K562 (cell line): ENCODE measurements around the gene TENT4A. TPM values are rescaled to one million over a fixed set of nuclear protein-coding genes. Genes with fewer than 3 reads are reported as not detected.

Experiments used
- ATAC-seq: fragments of 200-7000 bp; cut with Tn5 transposase; 3 replicates; pipeline ENCODE4 v1.9.1; 2020; ENCODE audit warnings: moderate library complexity
- BruUV-seq: library from RNA; stranded (reverse); fragments of 400-500 nt; replicated peaks from 2 replicates; lab custom pipeline; 2021; lab: Mats Ljungman, UMichigan
- CTCF ChIA-PET: fragments of 300-600 bp; formaldehyde crosslinking; extraction: SDS; loops from one replicate; lab custom pipeline; 2021; ENCODE audit warnings: low intra/inter-chr PET ratio; lab: Yijun Ruan, JAX
- POLR2A ChIA-PET: fragments of 300-600, 350-650 bp; sonication (Branson Sonifier 250); formaldehyde crosslinking; extraction: SDS; loops from one replicate; lab custom pipeline; 2021; ENCODE audit warnings: antibody characterized with exemption, inconsistent platforms; lab: Yijun Ruan, JAX
- DNase-seq, 4 experiments: peaks; one replicate each; pipeline versions ENCODE4 v3.0.0 to v3.0.0-alpha.2; 2011 to 2018; ENCODE audit warnings: low spot score in 3 of 4, mixed read lengths in 3 of 4; ENCODE audit errors: extremely low read depth in 1 of 4
- FAIRE-seq: peaks from 2 replicates; lab custom pipeline; 2011; peaks lifted over from hg19 to GRCh38; lab: Jason Lieb, UNC
- H2AFZ ChIP-seq: 2 replicates; pipeline ENCODE4 v1.6.0; 2011; ENCODE audit warnings: low read depth, low read length, control low read depth, inconsistent platforms
- H3K27ac ChIP-seq: fragments of 200-600 bp; 3 replicates; pipeline ENCODE4 v1.8.0; 2011; ENCODE audit warnings: low read depth, mild to moderate bottlenecking, control low read depth, inconsistent platforms, low read length, moderate library complexity, mixed read lengths; ENCODE audit errors: extremely low read depth
- H3K27me3 ChIP-seq, 2 experiments: fragments of 300-600 bp in 1 of 2; 2 replicates in 1 of 2; 3 replicates in 1 of 2; pipeline versions ENCODE4 v1.6.0 to v1.8.0; 2011; ENCODE audit warnings: inconsistent platforms in 2 of 2, low read length in 2 of 2, mild to moderate bottlenecking in 1 of 2, mixed read lengths in 1 of 2, moderate library complexity in 1 of 2; ENCODE audit not compliant: control insufficient read depth in 2 of 2, insufficient read depth in 2 of 2
- H3K36me3 ChIP-seq: fragments of 300-600 bp; 3 replicates; pipeline ENCODE4 v1.8.0; 2011; ENCODE audit warnings: mild to moderate bottlenecking, low read length, inconsistent platforms; ENCODE audit not compliant: control insufficient read depth, insufficient read depth
- H3K4me1 ChIP-seq, 2 experiments: fragments of 200-600 bp in 1 of 2; replicated peaks in 1 of 2; 2 replicates in 1 of 2; 3 replicates in 1 of 2; pipeline versions ENCODE4 v1.5.1 to v1.8.0; 2011; ENCODE audit warnings: inconsistent platforms in 2 of 2, low read length in 2 of 2, mild to moderate bottlenecking in 1 of 2, mixed read lengths in 1 of 2, moderate library complexity in 1 of 2; ENCODE audit not compliant: control insufficient read depth in 2 of 2, insufficient read depth in 2 of 2
- H3K4me2 ChIP-seq: 2 replicates; pipeline ENCODE4 v1.6.1; 2011; ENCODE audit warnings: low read length, control low read depth, inconsistent platforms, mixed read lengths; ENCODE audit not compliant: insufficient read depth
- H3K4me3 ChIP-seq: fragments of 200-600 bp; sonication (generic), shearing (Covaris generic); 2 replicates; pipeline ENCODE4 v1.5.1; 2016; ENCODE audit warnings: control low read depth, inconsistent platforms
- H3K79me2 ChIP-seq: fragments of 200-600 bp; 3 replicates; pipeline ENCODE4 v1.8.0; 2011; ENCODE audit warnings: low read length, inconsistent platforms; ENCODE audit not compliant: control insufficient read depth, insufficient read depth
- H3K9ac ChIP-seq, 2 experiments: 2 replicates each; pipeline versions ENCODE4 v1.6.0 to v1.6.1; 2011; ENCODE audit warnings: low read depth in 2 of 2, low read length in 2 of 2, control low read depth in 1 of 2, inconsistent platforms in 1 of 2, mild to moderate bottlenecking in 1 of 2, mixed read lengths in 1 of 2; ENCODE audit not compliant: insufficient read depth in 1 of 2
- H3K9me1 ChIP-seq: one replicate; pipeline ENCODE4 v1.6.0; 2011; ENCODE audit warnings: inconsistent platforms, mild to moderate bottlenecking, low read length, moderate library complexity; ENCODE audit not compliant: control insufficient read depth, insufficient read depth
- H3K9me3 ChIP-seq: replicated peaks from 2 replicates; pipeline ENCODE4 v1.5.1; 2011; ENCODE audit warnings: low read depth, low read length, inconsistent platforms; ENCODE audit not compliant: control insufficient read depth, insufficient read depth
- H4K20me1 ChIP-seq: replicated peaks from 2 replicates; pipeline ENCODE4 v1.6.1; 2011; ENCODE audit warnings: low read length, inconsistent platforms, mixed read lengths; ENCODE audit not compliant: control insufficient read depth, insufficient read depth
- PHTF2 ChIP-seq: fragments of 250-450 bp; sonication (Bioruptor Pico); IDR thresholded peaks from 2 replicates; pipeline ENCODE4 v1.5.0; 2021; ENCODE audit warnings: mild to moderate bottlenecking
- ZNF830 ChIP-seq: fragments of 250-450 bp; sonication (Bioruptor Pico); IDR thresholded peaks from 2 replicates; pipeline ENCODE4 v1.5.0; 2021; ENCODE audit warnings: mild to moderate bottlenecking
- ZSCAN32 ChIP-seq: fragments of 450-650 bp; formaldehyde crosslinking; IDR thresholded peaks from 2 replicates; pipeline ENCODE4 v1.4.0; 2020; ENCODE audit warnings: mild to moderate bottlenecking, moderate library complexity
- WGBS: fragments of 100-300 bp; shearing (Covaris generic); methylation state at CpG from one replicate; pipeline ENCODE4 v1.1.6; 2016; ENCODE audit warnings: low coverage, mixed read lengths; ENCODE audit not compliant: insufficient coverage; ENCODE audit errors: missing lambda C conversion rate; 5-methylcytosine and 5-hydroxymethylcytosine counted together
- in situ Hi-C: fragments of 300-500 bp; cut with MboI; formaldehyde crosslinking; loops from 4 replicates; pipeline ENCODE4 v1.15.0; 2018; ENCODE audit warnings: inconsistent platforms, mixed read lengths
- intact Hi-C: fragments of 100-400 bp; cut with micrococcal nuclease; formaldehyde crosslinking; loops from 2 replicates; pipeline ENCODE4 v1.14.2; 2022
- polyA plus RNA-seq, 8 experiments: library from polyadenylated mRNA; depleted of rRNA in 4 of 8; stranded (reverse) in 5 of 8; unstranded in 3 of 8; fragments of >200 nt; fragmentation: Nextera tagmentation in 2 of 8; fragmentation: Illumina TruSeq in 1 of 8; extraction: Ambion mirVana in 2 of 8; extraction: Trizol in 1 of 8; gene quantifications; 2 replicates each; pipeline versions ENCODE4 v1.2.1 to v1.2.3, GENCODE V29; 2011 to 2014; ENCODE audit warnings: inconsistent platforms in 1 of 8, missing spikeins in 1 of 8
- total RNA-seq, 7 experiments: library from RNA; depleted of rRNA in 6 of 7; stranded (reverse); fragments of >200 nt in 6 of 7; fragmentation: Illumina TruSeq in 2 of 7; extraction: Trizol in 2 of 7; gene quantifications; 2 replicates each; pipeline versions ENCODE4 v1.2.1 to v1.2.3, GENCODE V29; 2011 to 2021; ENCODE audit warnings: low replicate concordance in 1 of 7
- TF ChIP-seq, protein P1 (sequence below): fragments of 250-450 bp; sonication (Bioruptor Pico); IDR thresholded peaks from 2 replicates; pipeline ENCODE4 v1.8.0; 2021; ENCODE audit warnings: moderate library complexity, mild to moderate bottlenecking, inconsistent platforms
- TF ChIP-seq, protein P2 (sequence below): IDR thresholded peaks from 2 replicates; pipeline ENCODE4 v1.6.1; 2016; ENCODE audit warnings: missing genetic modification characterization, missing compliant biosample characterization
- TF ChIP-seq, protein P3 (sequence below), 3 experiments: fragments of 200-800 bp in 1 of 3; sonication (Bioruptor generic) in 1 of 3; sonication (generic) in 1 of 3; formaldehyde crosslinking in 1 of 3; IDR thresholded peaks; 2 replicates each; pipeline versions ENCODE4 v1.6.1 to v1.8.0; 2016 to 2022; ENCODE audit warnings: mild to moderate bottlenecking in 2 of 3, missing compliant biosample characterization in 2 of 3, missing genetic modification characterization in 2 of 3, missing genetic modification reagents in 1 of 3

Gene TENT4A
- total and polyA plus RNA-seq, 9 of the 15 experiments (the other 6 are each of a cell fraction or from before 2014, with no cell fraction given) = 1.3 to 27.3 (median 13.0) TPM

DNA sequence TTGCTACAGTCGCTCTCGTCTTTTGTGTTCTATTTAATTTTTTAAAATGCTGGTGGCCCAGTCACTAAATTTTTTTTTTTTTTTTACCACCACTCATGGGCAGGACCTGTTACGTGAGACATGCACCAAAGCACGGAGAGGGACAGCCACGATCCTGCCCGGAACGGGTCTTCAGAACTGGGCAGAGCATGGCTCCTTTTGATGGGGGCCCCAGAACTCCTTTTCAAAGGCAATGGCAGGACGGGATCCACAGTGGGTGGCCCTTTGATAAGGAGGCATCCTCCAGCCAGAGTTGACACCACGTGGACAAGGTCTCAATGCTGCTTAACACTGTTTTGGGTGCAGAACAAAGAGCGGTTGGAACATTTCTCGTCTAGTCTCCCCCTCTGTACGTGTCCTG, 50.0 kb downstream of the TENT4A start:
- H3K9me3 ChIP-seq = no peaks in the 10 kb centered on the region
- FAIRE-seq = no peak
- no peak for TF ChIP-seq ZNF830 (CRISPR knock-in tag)
- TF ChIP-seq ZSCAN32 (CRISPR knock-in tag) = no peak
- TF ChIP-seq, protein P1, sequence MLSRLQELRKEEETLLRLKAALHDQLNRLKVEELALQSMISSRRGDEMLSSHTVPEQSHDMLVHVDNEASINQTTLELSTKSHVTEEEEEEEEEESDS (CRISPR knock-in tag) = no peak
- TF ChIP-seq PHTF2 = no peak
- TF ChIP-seq, protein P2, sequence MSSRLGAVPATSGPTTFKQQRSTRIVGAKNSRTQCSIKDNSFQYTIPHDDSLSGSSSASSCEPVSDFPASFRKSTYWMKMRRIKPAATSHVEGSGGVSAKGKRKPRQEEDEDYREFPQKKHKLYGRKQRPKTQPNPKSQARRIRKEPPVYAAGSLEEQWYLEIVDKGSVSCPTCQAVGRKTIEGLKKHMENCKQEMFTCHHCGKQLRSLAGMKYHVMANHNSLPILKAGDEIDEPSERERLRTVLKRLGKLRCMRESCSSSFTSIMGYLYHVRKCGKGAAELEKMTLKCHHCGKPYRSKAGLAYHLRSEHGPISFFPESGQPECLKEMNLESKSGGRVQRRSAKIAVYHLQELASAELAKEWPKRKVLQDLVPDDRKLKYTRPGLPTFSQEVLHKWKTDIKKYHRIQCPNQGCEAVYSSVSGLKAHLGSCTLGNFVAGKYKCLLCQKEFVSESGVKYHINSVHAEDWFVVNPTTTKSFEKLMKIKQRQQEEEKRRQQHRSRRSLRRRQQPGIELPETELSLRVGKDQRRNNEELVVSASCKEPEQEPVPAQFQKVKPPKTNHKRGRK = no peak
- TF ChIP-seq, protein P3, sequence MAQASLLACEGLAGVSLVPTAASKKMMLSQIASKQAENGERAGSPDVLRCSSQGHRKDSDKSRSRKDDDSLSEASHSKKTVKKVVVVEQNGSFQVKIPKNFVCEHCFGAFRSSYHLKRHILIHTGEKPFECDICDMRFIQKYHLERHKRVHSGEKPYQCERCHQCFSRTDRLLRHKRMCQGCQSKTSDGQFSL (CRISPR knock-in tag; IDR thresholded peaks at IDR 0.05) = no peak
- TF ChIP-seq, protein P3 (tag; IDR thresholded peaks at IDR 0.05) = no peak
- TF ChIP-seq, all 486 proteins: peak for 0
- no TSS peak for BruUV-seq
- Histone ChIP-seq H3K9me1 (no peaks in the 10 kb centered on the region), H3K9ac (no peak overlapping the region), H3K27me3 (peaks cover 3 to 22% of the 10 kb centered on the region in 2 experiments; a peak in 3 of 5 replicates), H3K27ac (no peak overlapping the region), H3K79me2 (no peaks in the 10 kb centered on the region), H3K36me3 (peaks cover 5% of the 10 kb centered on the region; the same call in 1 of the 3 replicates), H4K20me1 (0 out of 2 replicates have a peak, but pooled peaks cover 3% of the 10 kb centered on the region), H3K4me3 (no peak overlapping the region), H3K4me1 (peaks cover 0 to 14% of the 10 kb centered on the region in 2 experiments; a peak in 2 of 5 replicates), H3K4me2 (no peak overlapping the region), H2AFZ (no peak overlapping the region)
- WGBS = 37% methylated on average over 12 of the region's 12 CpGs
- ATAC-seq (no peak), DNase-seq (no peak)
- POLR2A ChIA-PET = no interaction called here
- in situ Hi-C loops = no loop called here
- intact Hi-C loops = no loop called here
- CTCF ChIA-PET = no interaction called here
